Panc1 (cell line): ENCODE data around the gene SMIM38. TPM values are rescaled to one million over a fixed set of nuclear protein-coding genes. Genes with fewer than 3 reads are reported as not detected.

Experiments used
- ATAC-seq: fragments of 200-7000 bp; cut with Tn5 transposase; 2 replicates; pipeline ENCODE4 v1.9.1; 2020; ENCODE audit warnings: mild to moderate bottlenecking, moderate library complexity
- BruUV-seq: library from RNA; stranded (reverse); fragments of 400-500 nt; replicated peaks from 2 replicates; lab custom pipeline; 2021; lab: Mats Ljungman, UMichigan
- CTCF ChIA-PET: fragments of 300-600 bp; sonication (Branson Sonifier 250); formaldehyde crosslinking; loops from one replicate; lab custom pipeline; 2022; ENCODE audit warnings: antibody characterized with exemption; lab: Charles Lee
- POLR2A ChIA-PET: fragments of 300-600 bp; sonication (Branson Sonifier 250); formaldehyde crosslinking; loops from one replicate; lab custom pipeline; 2022; ENCODE audit warnings: antibody characterized with exemption; lab: Charles Lee
- DNase-seq: peaks from one replicate; pipeline ENCODE4 v3.0.0-alpha.2; 2010; ENCODE audit warnings: low read depth, low spot score
- H3K27ac ChIP-seq: 2 replicates; pipeline ENCODE4 v1.5.1; 2011; ENCODE audit warnings: mild to moderate bottlenecking, low read length, inconsistent platforms
- H3K27me3 ChIP-seq: fragments of 200-500 bp; sonication (Bioruptor generic); 2 replicates; pipeline ENCODE4 v1.6.0; 2014; ENCODE audit warnings: low read length, inconsistent platforms; ENCODE audit not compliant: control insufficient read depth, insufficient read depth
- H3K36me3 ChIP-seq: fragments of 200-500 bp; sonication (Bioruptor generic); 2 replicates; pipeline ENCODE4 v1.5.1; 2014; ENCODE audit warnings: inconsistent platforms, mild to moderate bottlenecking, low read length, moderate library complexity; ENCODE audit not compliant: control insufficient read depth, insufficient read depth
- H3K4me1 ChIP-seq: 2 replicates; pipeline ENCODE4 v1.5.1; 2011; ENCODE audit warnings: inconsistent platforms, mild to moderate bottlenecking, low read length, moderate library complexity; ENCODE audit not compliant: control insufficient read depth, insufficient read depth
- H3K4me3 ChIP-seq, 2 experiments: 2 replicates each; pipeline ENCODE4 v1.5.1; 2011 to 2012; ENCODE audit warnings: low read depth in 2 of 2, low read length in 2 of 2, mild to moderate bottlenecking in 2 of 2, inconsistent platforms in 1 of 2, moderate library complexity in 1 of 2
- H3K9me3 ChIP-seq: fragments of 200-500 bp; sonication (Bioruptor generic); 2 replicates; pipeline ENCODE4 v1.5.1; 2014; ENCODE audit warnings: low read depth, mild to moderate bottlenecking, inconsistent platforms, low read length, moderate library complexity; ENCODE audit not compliant: control insufficient read depth, insufficient read depth
- POLR2AphosphoS5 ChIP-seq: IDR thresholded peaks from 2 replicates; pipeline ENCODE4 v1.6.1; 2012; ENCODE audit warnings: mild to moderate bottlenecking, low read depth, low read length, moderate library complexity
- REST ChIP-seq, 2 experiments: IDR thresholded peaks; 2 replicates each; pipeline ENCODE4 v1.6.1; 2011 to 2012; ENCODE audit warnings: low read depth in 2 of 2, control low read depth in 1 of 2, low read length in 1 of 2, mild to moderate bottlenecking in 1 of 2, moderate library complexity in 1 of 2; ENCODE audit not compliant: insufficient read depth in 1 of 2
- SIN3A ChIP-seq: IDR thresholded peaks from 2 replicates; pipeline ENCODE4 v1.6.1; 2012; ENCODE audit warnings: low read depth, mild to moderate bottlenecking, low read length, moderate library complexity, borderline replicate concordance; ENCODE audit not compliant: insufficient read depth
- TCF7L2 ChIP-seq: IDR thresholded peaks from 2 replicates; pipeline ENCODE4 v1.6.1; 2011; ENCODE audit warnings: mild to moderate bottlenecking, low read depth, low read length, inconsistent platforms
- in situ Hi-C: cut with HindIII; loops from 2 replicates; pipeline ENCODE4 v1.10.0; 2016; ENCODE audit warnings: low sequenced_read_pairs, low pct_unique_long_range_greater_than_20kb
- intact Hi-C: fragments of 100-400 bp; cut with micrococcal nuclease; formaldehyde crosslinking; loops from one replicate; pipeline ENCODE4 v1.10.0; 2022; ENCODE audit not compliant: unreplicated experiment
- total RNA-seq: library from RNA; stranded (reverse); gene quantifications from one replicate; pipeline ENCODE4 v1.2.1, GENCODE V29; 2021; ENCODE audit not compliant: unreplicated experiment
- TF ChIP-seq, protein P1 (sequence below): fragments of 450-650 bp; IDR thresholded peaks from 2 replicates; pipeline ENCODE4 v1.5.1; 2017; ENCODE audit warnings: mild to moderate bottlenecking

Gene SMIM38
- total RNA-seq, 1 experiment from 2014 or later, result 0.46 TPM

- ChIA-PET POLR2A (no interaction called here), CTCF (interaction anchor here (1.1 kb wide), 1 partner anchor 18 kb away, joined by 7 read pairs; no protein-coding TSS in a partner anchor)
- peaks cover 22% of the 10 kb centered on the region for H3K9me3 ChIP-seq
- no peak for ATAC-seq
- no peak for TF ChIP-seq REST (IDR thresholded peaks at IDR 0.05; ENCODE audit: insufficient read depth in 1 of 2, low read depth in 2 of 2, low read length in 1 of 2)
- TF ChIP-seq, protein P1, sequence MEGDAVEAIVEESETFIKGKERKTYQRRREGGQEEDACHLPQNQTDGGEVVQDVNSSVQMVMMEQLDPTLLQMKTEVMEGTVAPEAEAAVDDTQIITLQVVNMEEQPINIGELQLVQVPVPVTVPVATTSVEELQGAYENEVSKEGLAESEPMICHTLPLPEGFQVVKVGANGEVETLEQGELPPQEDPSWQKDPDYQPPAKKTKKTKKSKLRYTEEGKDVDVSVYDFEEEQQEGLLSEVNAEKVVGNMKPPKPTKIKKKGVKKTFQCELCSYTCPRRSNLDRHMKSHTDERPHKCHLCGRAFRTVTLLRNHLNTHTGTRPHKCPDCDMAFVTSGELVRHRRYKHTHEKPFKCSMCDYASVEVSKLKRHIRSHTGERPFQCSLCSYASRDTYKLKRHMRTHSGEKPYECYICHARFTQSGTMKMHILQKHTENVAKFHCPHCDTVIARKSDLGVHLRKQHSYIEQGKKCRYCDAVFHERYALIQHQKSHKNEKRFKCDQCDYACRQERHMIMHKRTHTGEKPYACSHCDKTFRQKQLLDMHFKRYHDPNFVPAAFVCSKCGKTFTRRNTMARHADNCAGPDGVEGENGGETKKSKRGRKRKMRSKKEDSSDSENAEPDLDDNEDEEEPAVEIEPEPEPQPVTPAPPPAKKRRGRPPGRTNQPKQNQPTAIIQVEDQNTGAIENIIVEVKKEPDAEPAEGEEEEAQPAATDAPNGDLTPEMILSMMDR, result no peak
- no peak for TF ChIP-seq TCF7L2
- no peak for TF ChIP-seq POLR2AphosphoS5
- TF ChIP-seq SIN3A, result no peak
- no peak overlapping the region for H3K27ac ChIP-seq
- H3K27me3 ChIP-seq, result no peaks in the 10 kb centered on the region
- no TSS peak for BruUV-seq
- no peak for DNase-seq
- H3K4me1 ChIP-seq, result no peaks in the 10 kb centered on the region; the same call in 1 of the 2 replicates
- H3K4me3 ChIP-seq, result no peak overlapping the region
- H3K36me3 ChIP-seq, result no peaks in the 10 kb centered on the region
- intact Hi-C loops, result no loop called here
- in situ Hi-C loops, result no loop called here
These were observed 5.6 kb upstream of the SMIM38 start for GRCh38 chr11:69150175-69150574.

GRCh38 chr11:69151836-69152235 is 3.9 kb upstream of the SMIM38 start:
- no peak for ATAC-seq
- no peak overlapping the region for H3K27ac ChIP-seq
- ChIA-PET CTCF (no interaction called here), POLR2A (no interaction called here)
- BruUV-seq, result no TSS peak
- in situ Hi-C loops (no loop called here), intact Hi-C loops (no loop called here)
- H3K9me3 ChIP-seq, result peaks cover 7% of the 10 kb centered on the region
- no peak overlapping the region for H3K4me3 ChIP-seq
- no peaks in the 10 kb centered on the region; the same call in 1 of the 2 replicates for H3K4me1 ChIP-seq
- no peak for DNase-seq
- no peaks in the 10 kb centered on the region for H3K36me3 ChIP-seq
- H3K27me3 ChIP-seq, result no peaks in the 10 kb centered on the region
- TF ChIP-seq, protein P1, result no peak
- TF ChIP-seq TCF7L2 (no peak), POLR2AphosphoS5 (no peak), SIN3A (no peak)
